ENCODE data around the gene DENND1A. TPM values are rescaled to one million over a fixed set of nuclear protein-coding genes. Genes with fewer than 3 reads are reported as not detected.

The DENND1A gene
- total RNA-seq, 1 experiment from 2014 or later: 29.7 TPM

DNA sequence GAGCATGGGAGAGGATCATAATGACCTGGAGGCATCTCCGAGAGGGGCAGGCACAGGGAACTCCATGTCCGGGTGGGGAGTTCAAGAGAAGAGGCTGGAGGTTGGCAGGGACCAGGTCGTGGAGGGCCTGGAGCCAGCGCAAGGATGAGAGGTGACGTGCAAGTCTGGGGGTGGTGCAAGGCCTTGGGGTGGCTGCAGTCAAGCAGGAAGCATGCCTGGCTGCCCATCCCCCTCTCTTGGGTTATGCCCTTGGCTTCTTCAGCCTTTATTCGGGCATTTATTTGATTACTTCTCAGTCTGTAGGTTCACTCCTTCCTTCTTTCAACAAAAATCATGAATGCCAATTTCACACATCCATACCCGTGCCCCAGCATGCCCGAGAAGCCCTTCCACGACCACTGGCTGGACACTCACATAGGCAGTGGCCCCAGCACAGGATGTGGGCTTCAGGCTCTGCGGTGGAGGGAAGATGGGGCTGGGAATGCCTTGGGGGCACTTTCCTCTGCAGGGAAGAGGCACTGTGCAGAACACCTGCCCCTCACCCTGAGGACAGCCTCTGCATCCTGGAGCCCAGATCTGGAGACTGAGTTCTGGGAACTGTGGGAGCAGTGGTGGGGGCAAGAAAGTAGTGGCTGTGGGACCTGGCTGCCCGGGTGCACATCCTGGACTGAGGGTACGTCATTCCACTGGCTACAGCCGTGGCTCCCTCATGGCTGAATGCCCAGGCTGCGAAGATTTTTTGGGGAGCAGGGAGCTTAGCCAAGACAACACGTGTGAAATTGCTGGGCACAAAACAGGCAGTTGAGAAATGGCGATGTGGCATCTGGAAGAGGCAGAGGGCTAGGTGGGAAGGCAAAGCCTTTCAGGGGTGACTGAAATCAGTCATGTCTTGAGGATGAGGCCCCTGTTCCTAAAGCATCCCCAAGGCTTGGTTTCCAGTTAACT is 535.4 kb downstream of the DENND1A start:
- intact Hi-C loops (cut with micrococcal nuclease): no loop called here
- Histone ChIP-seq H3K36me3 (ENCODE audit: low read depth, low read length) (no peaks in the 10 kb centered on the region), H3K4me3 (ENCODE audit: low read length) (no peak overlapping the region), H3K27me3 (ENCODE audit: low read length) (no peaks in the 10 kb centered on the region), H3K27ac (ENCODE audit: low read length) (no peak overlapping the region), H3K9ac (ENCODE audit: low read length) (no peak overlapping the region), H3F3A (ENCODE audit: low read length, unreplicated experiment) (no peaks in the 10 kb centered on the region), H3K4me2 (ENCODE audit: low read length) (no peak overlapping the region), H3K79me2 (ENCODE audit: low read length) (no peaks in the 10 kb centered on the region), H2AFZ (ENCODE audit: low read length) (no peak overlapping the region), H3K9me2 (replicated peaks; ENCODE audit: low read length) (no peaks in the 10 kb centered on the region), H4K20me1 (ENCODE audit: low read length) (no peaks in the 10 kb centered on the region), H3K4me1 (ENCODE audit: insufficient read depth, low read length) (no peaks in the 10 kb centered on the region), H3K9me3 (ENCODE audit: low read length) (no peaks in the 10 kb centered on the region)
- ATAC-seq: no peak
- POLR2A ChIA-PET (ENCODE audit: unreplicated experiment): no interaction called here
- DNase-seq: no peak
- no peak for TF ChIP-seq CTCF (conservative IDR thresholded peaks at IDR 0.05; ENCODE audit: low read depth, low read length)
- TF ChIP-seq EZH2phosphoT487 (IDR thresholded peaks at IDR 0.05; ENCODE audit: borderline replicate concordance, low read length): no peak
- no TSS peak for BruUV-seq (replicated peaks)
- CTCF ChIA-PET: no interaction called here

DNA sequence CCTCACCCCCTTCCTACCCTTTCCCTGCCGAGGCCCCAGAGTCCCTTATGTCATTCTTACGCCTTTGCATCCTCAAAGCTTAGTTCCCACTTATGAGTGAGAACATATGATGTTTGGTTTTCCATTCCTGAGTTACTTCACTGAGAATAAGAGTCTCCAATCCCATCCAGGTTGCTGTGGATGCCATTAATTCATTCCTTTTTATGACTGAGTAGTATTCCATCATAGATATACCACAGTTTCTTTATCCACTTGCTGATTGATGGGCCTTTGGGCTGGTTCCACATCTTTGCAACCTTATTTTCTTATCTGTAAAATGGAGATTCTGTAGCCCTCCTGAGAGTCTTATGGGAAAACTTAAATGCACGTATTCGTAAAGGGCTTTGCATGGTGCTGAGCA is 537.1 kb downstream of the DENND1A start:
- Histone ChIP-seq H3K79me2 (ENCODE audit: low read length) (no peaks in the 10 kb centered on the region), H3K36me3 (ENCODE audit: low read depth, low read length) (no peaks in the 10 kb centered on the region), H3K4me2 (ENCODE audit: low read length) (no peak overlapping the region), H3K27me3 (ENCODE audit: low read length) (no peaks in the 10 kb centered on the region), H3K27ac (ENCODE audit: low read length) (no peak overlapping the region), H3K4me3 (ENCODE audit: low read length) (no peak overlapping the region), H3K9me2 (replicated peaks; ENCODE audit: low read length) (no peaks in the 10 kb centered on the region), H3F3A (ENCODE audit: low read length, unreplicated experiment) (no peaks in the 10 kb centered on the region), H3K9ac (ENCODE audit: low read length) (no peak overlapping the region), H3K4me1 (ENCODE audit: insufficient read depth, low read length) (no peaks in the 10 kb centered on the region), H2AFZ (ENCODE audit: low read length) (no peak overlapping the region), H3K9me3 (ENCODE audit: low read length) (no peaks in the 10 kb centered on the region), H4K20me1 (ENCODE audit: low read length) (no peaks in the 10 kb centered on the region)
- ATAC-seq (no peak), DNase-seq (no peak)
- no TSS peak for BruUV-seq (replicated peaks)
- TF ChIP-seq EZH2 (IDR thresholded peaks at IDR 0.05; ENCODE audit: low read length, unreplicated experiment): no peak
- no peak for TF ChIP-seq EZH2phosphoT487 (IDR thresholded peaks at IDR 0.05; ENCODE audit: borderline replicate concordance, low read length)
- no peak for TF ChIP-seq CTCF (conservative IDR thresholded peaks at IDR 0.05; ENCODE audit: low read depth, low read length)
- ChIA-PET POLR2A (ENCODE audit: unreplicated experiment) (no interaction called here), CTCF (no interaction called here)
- intact Hi-C loops (cut with micrococcal nuclease): no loop called here

DNA sequence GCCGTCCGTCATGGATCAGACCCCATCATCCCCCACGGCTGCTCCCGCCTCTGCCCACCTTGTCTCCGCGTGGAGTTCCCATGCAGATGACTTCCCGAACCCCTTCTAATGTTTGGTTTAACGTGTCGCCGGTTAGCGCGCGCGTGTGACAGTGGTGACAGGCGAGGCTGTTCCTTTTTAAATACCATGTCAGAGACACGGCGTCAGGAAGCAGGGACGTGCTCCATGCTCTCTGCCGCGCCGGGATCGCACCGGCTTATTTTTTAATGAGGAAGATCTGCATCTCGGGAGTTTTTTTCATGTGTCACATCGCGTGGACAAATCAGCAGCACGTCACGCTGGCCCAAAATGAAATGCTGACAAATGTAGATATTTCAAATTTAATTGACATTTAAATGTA is 538.0 kb downstream of the DENND1A start:
- Histone ChIP-seq H3K9me2 (replicated peaks; ENCODE audit: low read length) (no peaks in the 10 kb centered on the region), H4K20me1 (ENCODE audit: low read length) (no peaks in the 10 kb centered on the region), H3K27me3 (ENCODE audit: low read length) (no peaks in the 10 kb centered on the region), H3K27ac (ENCODE audit: low read length) (no peak overlapping the region), H3F3A (ENCODE audit: low read length, unreplicated experiment) (no peaks in the 10 kb centered on the region), H3K36me3 (ENCODE audit: low read depth, low read length) (no peaks in the 10 kb centered on the region), H3K9me3 (ENCODE audit: low read length) (no peaks in the 10 kb centered on the region), H3K79me2 (ENCODE audit: low read length) (no peaks in the 10 kb centered on the region), H3K9ac (ENCODE audit: low read length) (no peak overlapping the region), H3K4me2 (ENCODE audit: low read length) (no peak overlapping the region), H3K4me3 (ENCODE audit: low read length) (no peak overlapping the region), H2AFZ (ENCODE audit: low read length) (no peak overlapping the region), H3K4me1 (ENCODE audit: insufficient read depth, low read length) (no peaks in the 10 kb centered on the region)
- TF ChIP-seq CTCF (conservative IDR thresholded peaks at IDR 0.05; ENCODE audit: low read depth, low read length) (no peak), EZH2 (IDR thresholded peaks at IDR 0.05; ENCODE audit: low read length, unreplicated experiment) (no peak), EZH2phosphoT487 (IDR thresholded peaks at IDR 0.05; ENCODE audit: borderline replicate concordance, low read length) (no peak)
- DNase-seq: no peak
- intact Hi-C loops (cut with micrococcal nuclease): no loop called here
- ChIA-PET CTCF (no interaction called here), POLR2A (ENCODE audit: unreplicated experiment) (no interaction called here)
- no peak for ATAC-seq
- no TSS peak for BruUV-seq (replicated peaks)

Measured in PC-3 (cell line).